IMR-90 (cell line): ENCODE data around the gene PTCD2.

Source experiments
- BHLHE40 ChIP-seq: fragments of 150-350 bp; IDR thresholded peaks from 2 replicates; pipeline ENCODE4 v1.6.1; 2016; ENCODE audit warnings: mild to moderate bottlenecking, low read depth, low read length
- CEBPB ChIP-seq: IDR thresholded peaks from 2 replicates; pipeline ENCODE4 v1.6.1; 2012; ENCODE audit warnings: low read depth, low read length, improper control_type of control experiment
- FOS ChIP-seq: fragments of 150-350 bp; IDR thresholded peaks from 2 replicates; pipeline ENCODE4 v1.6.1; 2016; ENCODE audit warnings: low read depth, low read length
- MAFK ChIP-seq: IDR thresholded peaks from 2 replicates; pipeline ENCODE4 v1.6.1; 2012; ENCODE audit warnings: low read depth, low read length, improper control_type of control experiment
- MXI1 ChIP-seq: IDR thresholded peaks from 2 replicates; pipeline ENCODE4 v1.6.1; 2012; ENCODE audit warnings: low read depth, mild to moderate bottlenecking, low read length, moderate library complexity, borderline replicate concordance
- NFE2L2 ChIP-seq: fragments of 150-350 bp; IDR thresholded peaks from 2 replicates; pipeline ENCODE4 v1.6.1; 2016; ENCODE audit warnings: low read depth, mild to moderate bottlenecking, low read length
- POLR2A ChIP-seq: IDR thresholded peaks from 2 replicates; pipeline ENCODE4 v1.6.1; 2012; ENCODE audit warnings: mild to moderate bottlenecking, low read depth, low read length
- RAD21 ChIP-seq: IDR thresholded peaks from 2 replicates; pipeline ENCODE4 v1.6.1; 2012; ENCODE audit warnings: low read length, improper control_type of control experiment
- RFX5 ChIP-seq: IDR thresholded peaks from 2 replicates; pipeline ENCODE4 v1.8.0; 2012; ENCODE audit warnings: low read depth, mild to moderate bottlenecking, low read length, moderate library complexity
- SMC3 ChIP-seq: fragments of 150-350 bp; IDR thresholded peaks from 2 replicates; pipeline ENCODE4 v1.6.1; 2016; ENCODE audit warnings: low read depth, mild to moderate bottlenecking, antibody characterized with exemption, low read length, moderate library complexity
- TF ChIP-seq, protein P1 (sequence below): conservative IDR thresholded peaks from 2 replicates; pipeline ENCODE4 v1.5.1; 2012; ENCODE audit warnings: mild to moderate bottlenecking, low read depth, low read length, improper control_type of control experiment
- TF ChIP-seq, protein P2 (sequence below): fragments of 150-350 bp; IDR thresholded peaks from 2 replicates; pipeline ENCODE4 v1.6.1; 2017; ENCODE audit warnings: mild to moderate bottlenecking, antibody characterized with exemption, low read length, low read depth

DNA sequence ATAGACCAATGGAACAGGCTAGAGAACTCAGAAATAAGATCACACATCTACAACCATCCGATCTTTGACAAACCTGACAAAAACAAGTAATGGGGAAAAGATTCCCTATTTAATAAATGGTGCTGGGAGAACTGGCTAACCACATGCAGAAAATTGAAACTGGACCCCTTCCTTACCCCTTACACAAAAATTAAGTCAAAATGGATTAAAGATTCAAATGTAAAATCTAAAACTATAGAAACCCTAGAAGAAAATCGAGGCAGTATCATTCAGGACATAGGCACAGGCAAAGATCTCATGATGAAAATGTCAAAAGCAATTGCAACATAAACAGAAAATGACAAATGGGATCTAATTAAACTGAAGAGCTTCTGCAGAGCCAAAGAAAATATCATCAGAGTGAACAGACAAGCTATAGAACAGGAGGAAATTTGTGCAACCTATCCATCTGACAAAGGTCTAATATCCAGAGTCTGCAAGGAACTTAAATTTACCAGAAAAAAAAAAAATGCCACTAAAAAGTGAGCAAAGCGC lies 43.9 kb upstream of the PTCD2 start:
- TF ChIP-seq, protein P1, sequence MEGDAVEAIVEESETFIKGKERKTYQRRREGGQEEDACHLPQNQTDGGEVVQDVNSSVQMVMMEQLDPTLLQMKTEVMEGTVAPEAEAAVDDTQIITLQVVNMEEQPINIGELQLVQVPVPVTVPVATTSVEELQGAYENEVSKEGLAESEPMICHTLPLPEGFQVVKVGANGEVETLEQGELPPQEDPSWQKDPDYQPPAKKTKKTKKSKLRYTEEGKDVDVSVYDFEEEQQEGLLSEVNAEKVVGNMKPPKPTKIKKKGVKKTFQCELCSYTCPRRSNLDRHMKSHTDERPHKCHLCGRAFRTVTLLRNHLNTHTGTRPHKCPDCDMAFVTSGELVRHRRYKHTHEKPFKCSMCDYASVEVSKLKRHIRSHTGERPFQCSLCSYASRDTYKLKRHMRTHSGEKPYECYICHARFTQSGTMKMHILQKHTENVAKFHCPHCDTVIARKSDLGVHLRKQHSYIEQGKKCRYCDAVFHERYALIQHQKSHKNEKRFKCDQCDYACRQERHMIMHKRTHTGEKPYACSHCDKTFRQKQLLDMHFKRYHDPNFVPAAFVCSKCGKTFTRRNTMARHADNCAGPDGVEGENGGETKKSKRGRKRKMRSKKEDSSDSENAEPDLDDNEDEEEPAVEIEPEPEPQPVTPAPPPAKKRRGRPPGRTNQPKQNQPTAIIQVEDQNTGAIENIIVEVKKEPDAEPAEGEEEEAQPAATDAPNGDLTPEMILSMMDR = no peak
- TF ChIP-seq POLR2A = no peak
- TF ChIP-seq SMC3 = no peak
- no peak for TF ChIP-seq RFX5
- TF ChIP-seq FOS = no peak
- no peak for TF ChIP-seq CEBPB
- TF ChIP-seq RAD21 = no peak
- TF ChIP-seq MAFK = no peak
- TF ChIP-seq BHLHE40 = no peak
- TF ChIP-seq NFE2L2 = no peak
- TF ChIP-seq, protein P2, sequence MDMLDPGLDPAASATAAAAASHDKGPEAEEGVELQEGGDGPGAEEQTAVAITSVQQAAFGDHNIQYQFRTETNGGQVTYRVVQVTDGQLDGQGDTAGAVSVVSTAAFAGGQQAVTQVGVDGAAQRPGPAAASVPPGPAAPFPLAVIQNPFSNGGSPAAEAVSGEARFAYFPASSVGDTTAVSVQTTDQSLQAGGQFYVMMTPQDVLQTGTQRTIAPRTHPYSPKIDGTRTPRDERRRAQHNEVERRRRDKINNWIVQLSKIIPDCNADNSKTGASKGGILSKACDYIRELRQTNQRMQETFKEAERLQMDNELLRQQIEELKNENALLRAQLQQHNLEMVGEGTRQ = no peak
- no peak for TF ChIP-seq MXI1
